Measurements from ENCODE around the gene LRRK1.

DNA sequence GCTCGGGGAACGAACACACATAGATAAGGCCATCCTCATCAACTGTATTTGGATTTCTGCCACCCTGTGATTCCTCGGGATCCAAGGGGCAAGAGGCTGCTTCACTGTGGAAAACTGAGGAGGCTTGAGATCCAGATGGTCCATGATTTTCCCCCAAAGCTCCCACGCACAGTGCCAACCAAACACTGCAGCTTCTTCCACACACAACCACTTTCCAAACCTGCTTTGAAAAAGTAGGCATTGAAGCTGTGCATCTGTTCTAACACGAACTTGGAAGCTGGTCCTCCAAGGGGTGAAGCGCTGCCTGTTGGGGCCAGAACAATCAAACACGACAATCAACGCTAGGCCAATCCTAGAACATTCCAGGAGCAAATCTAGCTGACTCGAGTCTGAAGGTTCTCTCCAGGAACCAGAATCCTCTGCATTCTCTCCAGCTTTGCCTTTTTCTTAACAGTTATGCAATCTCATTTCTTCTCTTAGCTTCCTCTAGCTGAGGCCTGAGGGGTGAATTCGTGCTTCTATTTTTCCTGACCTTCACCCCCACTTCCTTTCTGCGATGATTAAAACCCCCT is 104.4 kb downstream of the LRRK1 start:
- TF ChIP-seq, protein P1, sequence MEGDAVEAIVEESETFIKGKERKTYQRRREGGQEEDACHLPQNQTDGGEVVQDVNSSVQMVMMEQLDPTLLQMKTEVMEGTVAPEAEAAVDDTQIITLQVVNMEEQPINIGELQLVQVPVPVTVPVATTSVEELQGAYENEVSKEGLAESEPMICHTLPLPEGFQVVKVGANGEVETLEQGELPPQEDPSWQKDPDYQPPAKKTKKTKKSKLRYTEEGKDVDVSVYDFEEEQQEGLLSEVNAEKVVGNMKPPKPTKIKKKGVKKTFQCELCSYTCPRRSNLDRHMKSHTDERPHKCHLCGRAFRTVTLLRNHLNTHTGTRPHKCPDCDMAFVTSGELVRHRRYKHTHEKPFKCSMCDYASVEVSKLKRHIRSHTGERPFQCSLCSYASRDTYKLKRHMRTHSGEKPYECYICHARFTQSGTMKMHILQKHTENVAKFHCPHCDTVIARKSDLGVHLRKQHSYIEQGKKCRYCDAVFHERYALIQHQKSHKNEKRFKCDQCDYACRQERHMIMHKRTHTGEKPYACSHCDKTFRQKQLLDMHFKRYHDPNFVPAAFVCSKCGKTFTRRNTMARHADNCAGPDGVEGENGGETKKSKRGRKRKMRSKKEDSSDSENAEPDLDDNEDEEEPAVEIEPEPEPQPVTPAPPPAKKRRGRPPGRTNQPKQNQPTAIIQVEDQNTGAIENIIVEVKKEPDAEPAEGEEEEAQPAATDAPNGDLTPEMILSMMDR (IDR thresholded peaks at IDR 0.05; ENCODE audit: borderline replicate concordance, extremely low read depth, low read length, poor library complexity, severe bottlenecking): no peak
- no peak for TF ChIP-seq EZH2 (IDR thresholded peaks at IDR 0.05; ENCODE audit: borderline replicate concordance, low read depth, low read length, severe bottlenecking)
